Erythroblast (primary cell): ENCODE data around the gene RRM1.

Experiments
- GATA1 ChIP-seq: IDR thresholded peaks from 2 replicates; pipeline ENCODE4 v1.6.1; 2011; ENCODE audit warnings: low read depth, mild to moderate bottlenecking, control low read depth, low read length, moderate library complexity
- POLR2A ChIP-seq: IDR thresholded peaks from 2 replicates; pipeline ENCODE4 v1.6.1; 2011; ENCODE audit warnings: mild to moderate bottlenecking, low read length

DNA sequence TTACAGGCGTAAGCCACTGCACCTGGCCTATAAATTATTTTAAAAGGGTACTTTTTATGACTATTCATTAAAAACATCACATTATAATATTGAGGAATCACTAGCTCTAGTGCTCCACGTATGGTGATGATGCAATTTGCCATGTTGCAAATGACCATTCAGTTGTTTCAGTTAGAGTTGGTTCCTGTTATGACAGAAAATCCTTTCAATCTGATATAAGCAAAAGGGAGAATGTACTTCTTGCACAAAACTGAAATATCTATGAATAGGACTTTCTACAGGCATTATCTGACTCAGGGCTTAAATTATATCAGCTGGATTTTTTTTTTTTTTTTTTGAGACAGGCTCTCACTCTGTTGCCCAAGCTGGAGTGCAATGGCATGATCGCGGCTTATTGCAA lies 45.6 kb upstream of the RRM1 start:
- TF ChIP-seq POLR2A (no peak), GATA1 (no peak)
